ENCODE results near the gene DNASE2B.

- TF ChIP-seq CTCF (IDR thresholded peaks at IDR 0.05) = no peak
- no peak for TF ChIP-seq POLR2A (IDR thresholded peaks at IDR 0.05)
These were observed 10.7 kb upstream of the DNASE2B start for GRCh38 chr1:84387480-84388163.

All from stomach (tissue), 4 donors.